Measurements from ENCODE around the gene FRAT2.
A peak's percentile ranks its signal among the peaks of the same experiment; 100 is the strongest.
"Not testable (repeated sequence)": the region's sequence is repeated elsewhere in the genome, so short reads cannot be mapped to it uniquely, and the experiment has no call there.

Gene FRAT2

DNA sequence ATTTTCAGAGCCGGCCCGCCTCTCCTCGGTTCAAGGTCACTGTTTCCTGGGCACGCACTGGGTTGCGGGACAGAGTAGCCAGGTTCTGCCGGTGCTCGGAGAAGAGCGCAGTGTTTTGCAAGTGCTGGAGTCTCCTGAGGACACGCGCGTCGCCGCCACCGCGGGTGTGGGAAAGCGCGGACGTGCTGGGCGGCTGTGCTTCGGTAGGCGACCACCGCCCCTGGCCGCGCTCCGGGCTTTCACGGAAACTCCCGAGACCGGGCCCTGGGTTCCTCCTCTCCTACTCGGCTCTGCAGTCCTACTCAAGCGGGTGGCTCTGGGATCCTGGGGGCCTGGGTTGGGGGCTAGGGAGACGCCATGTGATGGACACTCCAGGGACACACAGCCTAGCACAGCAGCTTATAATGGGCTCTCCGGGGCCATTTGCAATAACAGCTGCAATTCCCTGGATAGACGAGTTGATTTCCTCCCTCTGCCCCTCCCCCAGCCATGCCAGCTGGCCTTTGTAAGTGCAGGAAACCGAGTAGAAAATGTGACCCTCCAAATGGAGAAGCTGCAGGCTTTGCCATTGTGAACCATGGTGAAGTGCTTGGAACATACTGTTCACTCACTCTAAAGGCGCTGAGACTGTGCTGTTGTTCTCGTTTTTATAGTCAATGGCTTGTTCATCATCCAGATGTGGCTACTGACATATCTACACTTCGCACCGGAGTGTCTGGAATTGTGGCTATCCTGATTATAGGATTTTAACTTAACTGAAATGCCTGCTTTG, 13.3 kb downstream of the FRAT2 start:
- peak in 1 of 6 experiments; percentile 44 for DNase-seq

- DNase-seq = peak in 3 of 6 experiments; percentile 22 to 75 (median 42)
Observed at GRCh38 chr10:97320480-97321031, 14.0 kb downstream of the FRAT2 start.

- peak; percentile 44 to 76 (median 56) for DNase-seq
Observed at GRCh38 chr10:97319671-97320479, 14.7 kb downstream of the FRAT2 start.

GRCh38 chr10:97318772-97319651, 15.5 kb downstream of the FRAT2 start, which contains the start of gene FRAT1:
Gene FRAT1, plus strand, starts transcription at chr10:97319271. Its CDS starts 183 bp downstream, at chr10:97319454.
- DNase-seq = peak; percentile 84 to 98 (median 93)

- DNase-seq = no peak
Observed at GRCh38 chr10:97314671-97315070, 19.9 kb downstream of the FRAT2 start.

GRCh38 chr10:97312897-97313296, 21.6 kb downstream of the FRAT2 start:
- no peak for DNase-seq

DNA sequence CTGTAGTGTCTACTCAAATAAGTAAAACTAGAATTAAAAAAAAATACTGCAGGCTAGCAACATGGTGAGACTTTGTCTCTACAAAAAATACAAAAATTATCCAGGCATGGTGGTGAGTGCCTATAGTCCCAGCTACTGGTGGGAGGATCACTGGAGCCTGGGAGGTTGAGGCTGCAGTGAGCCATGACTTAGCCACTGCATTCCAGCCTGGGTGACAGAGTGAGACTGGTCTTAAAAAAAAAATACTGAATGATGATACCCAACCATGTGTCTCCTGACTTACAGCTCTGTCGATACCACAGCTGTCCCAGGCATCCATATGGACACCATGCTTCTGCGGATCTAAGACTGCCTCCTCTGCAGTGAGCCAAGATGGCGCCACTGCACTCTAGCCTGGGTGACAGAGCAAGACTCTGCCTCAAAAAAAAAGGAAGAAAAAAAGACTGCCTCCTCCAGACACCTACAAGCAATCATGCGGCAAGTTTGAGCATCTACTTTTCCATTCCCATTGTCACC, 23.4 kb downstream of the FRAT2 start:
- DNase-seq = no peak

- no peak for DNase-seq
Observed at GRCh38 chr10:97307866-97308780, 26.4 kb downstream of the FRAT2 start.

DNA sequence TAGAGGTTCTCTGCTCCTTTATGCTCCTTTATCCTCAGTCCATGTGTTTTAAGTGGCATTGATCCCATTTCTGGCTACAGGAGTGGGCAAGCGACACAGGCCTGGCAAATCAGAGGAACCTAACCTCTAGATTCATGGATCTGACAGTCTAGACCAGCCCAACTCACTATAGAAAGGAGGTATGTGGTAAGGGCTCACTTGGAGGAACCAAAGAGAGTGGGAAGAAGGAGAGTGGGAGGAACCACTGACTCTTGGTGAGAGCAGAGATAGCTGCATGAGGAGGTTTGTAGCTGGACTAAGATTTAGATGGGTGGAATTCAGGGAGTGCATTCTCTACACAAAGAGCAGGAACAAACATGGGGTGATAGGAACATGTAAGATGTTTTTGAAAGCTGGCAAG, 27.1 kb downstream of the FRAT2 start:
- no peak for DNase-seq

GRCh38 chr10:97302088-97302791, 32.3 kb downstream of the FRAT2 start:
- DNase-seq = no peak

DNA sequence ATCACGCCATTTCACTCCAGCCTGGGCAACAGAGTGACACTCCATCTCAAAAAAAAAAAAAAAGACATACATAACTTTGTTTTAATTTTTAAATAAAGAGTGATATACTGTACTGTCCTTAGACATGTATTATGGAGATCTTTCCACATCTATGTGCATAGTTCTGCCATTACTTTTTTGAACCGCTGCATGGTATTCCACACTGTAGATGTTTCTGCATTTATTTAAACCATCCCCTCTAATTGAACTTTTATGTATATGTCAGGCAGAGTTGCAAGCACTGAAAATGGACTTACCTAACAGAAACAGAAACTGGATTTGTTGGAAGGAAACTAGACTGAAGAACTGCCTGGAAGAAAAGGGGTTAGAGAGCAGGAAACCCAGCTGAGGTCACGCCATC, 33.5 kb downstream of the FRAT2 start:
- DNase-seq = no peak

- no peak for DNase-seq
Observed at GRCh38 chr10:97298223-97298571, 36.3 kb downstream of the FRAT2 start.

DNA sequence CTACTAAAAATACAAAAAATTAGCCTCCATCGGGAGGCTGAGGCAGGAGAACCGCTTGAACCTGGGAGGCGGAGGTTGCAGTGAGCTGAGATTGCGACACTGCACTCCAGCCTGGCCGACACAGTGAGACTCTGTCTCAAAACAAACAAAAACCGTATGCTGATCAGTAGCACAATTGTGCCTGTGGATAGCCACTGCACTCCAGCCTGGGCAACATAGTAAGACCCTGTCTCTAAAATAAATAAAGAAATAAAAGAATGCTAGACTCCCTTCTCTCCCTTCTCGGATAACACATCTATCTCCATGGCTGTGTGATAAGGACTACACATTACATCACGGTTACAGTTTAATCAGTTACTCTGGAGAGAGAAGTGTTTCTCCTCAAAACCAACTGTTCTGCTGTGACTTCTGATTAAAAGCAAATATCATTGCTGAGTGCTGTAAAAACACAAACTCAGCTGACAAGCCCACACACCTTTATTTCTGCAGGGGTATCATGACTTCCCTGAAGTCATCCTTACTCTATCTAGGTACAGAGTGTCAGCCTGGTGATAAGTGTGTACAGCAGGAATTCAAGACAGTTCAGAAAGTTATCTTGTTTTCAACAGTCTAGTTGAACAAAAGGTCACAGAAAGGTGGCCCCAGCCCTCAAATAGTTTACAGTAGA, 36.8 kb downstream of the FRAT2 start:
- DNase-seq = no peak

DNA sequence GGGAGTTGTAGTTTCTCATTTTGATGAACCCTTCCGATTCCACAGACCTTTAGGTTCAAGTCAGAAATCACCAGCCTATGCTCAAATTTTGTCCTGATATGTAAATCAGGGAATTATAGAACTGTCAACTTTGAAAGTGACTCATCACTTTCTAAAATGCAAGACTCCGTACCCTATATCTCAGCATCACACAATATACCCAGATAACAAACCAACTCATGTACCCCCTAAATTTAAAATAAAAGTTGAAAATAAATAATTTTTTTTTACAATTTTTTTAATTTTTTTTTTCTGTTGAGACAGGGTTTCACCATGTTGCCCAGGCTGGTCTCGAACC, 41.7 kb downstream of the FRAT2 start:
- DNase-seq = no peak

GRCh38 chr10:97292097-97292861, 42.2 kb downstream of the FRAT2 start, which contains the start of gene ARHGAP19:
Gene ARHGAP19, minus strand, starts transcription at chr10:97292637. Its CDS starts 10 bp downstream, at chr10:97292627.
- DNase-seq = peak; percentile 84 to 96 (median 93)

GRCh38 chr10:97291357-97292096, 43.0 kb downstream of the FRAT2 start:
- no peak for DNase-seq

DNA sequence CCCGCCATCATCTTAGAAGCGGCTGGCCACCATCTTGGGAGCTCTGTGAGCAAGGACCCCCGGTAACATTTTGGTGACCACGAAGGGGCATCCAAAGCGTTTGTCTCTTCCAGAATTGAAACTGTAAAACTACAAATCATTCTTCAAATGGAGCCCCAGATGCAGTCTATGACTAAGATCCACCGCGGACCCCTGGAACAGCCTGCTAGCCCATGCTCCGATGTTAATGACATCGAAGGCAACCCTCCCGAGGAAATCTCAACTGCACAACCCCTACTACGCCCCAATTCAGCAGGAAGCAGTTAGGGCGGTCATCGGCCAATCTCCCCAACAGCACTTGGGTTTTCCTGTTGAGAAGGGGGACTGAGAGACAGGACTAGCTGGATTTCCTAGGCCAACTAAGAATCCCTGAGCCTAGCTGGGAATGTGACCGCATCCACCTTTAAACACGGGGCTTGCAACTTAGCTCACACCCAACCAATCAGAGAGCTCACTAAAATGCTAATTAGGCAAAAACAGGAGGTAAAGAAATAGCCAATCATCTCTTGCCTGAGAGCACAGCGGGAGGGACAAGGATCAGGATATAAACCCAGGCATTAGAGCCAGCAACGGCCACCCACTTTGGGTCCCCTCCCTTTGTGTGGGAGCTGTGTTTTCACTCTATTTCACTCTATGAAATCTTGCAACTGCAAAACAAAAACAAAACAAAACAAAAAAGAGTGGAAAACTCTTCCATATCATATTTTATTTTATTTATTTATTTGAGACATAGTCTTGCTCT, 43.8 kb downstream of the FRAT2 start:
- DNase-seq = not testable (repeated sequence)

DNA sequence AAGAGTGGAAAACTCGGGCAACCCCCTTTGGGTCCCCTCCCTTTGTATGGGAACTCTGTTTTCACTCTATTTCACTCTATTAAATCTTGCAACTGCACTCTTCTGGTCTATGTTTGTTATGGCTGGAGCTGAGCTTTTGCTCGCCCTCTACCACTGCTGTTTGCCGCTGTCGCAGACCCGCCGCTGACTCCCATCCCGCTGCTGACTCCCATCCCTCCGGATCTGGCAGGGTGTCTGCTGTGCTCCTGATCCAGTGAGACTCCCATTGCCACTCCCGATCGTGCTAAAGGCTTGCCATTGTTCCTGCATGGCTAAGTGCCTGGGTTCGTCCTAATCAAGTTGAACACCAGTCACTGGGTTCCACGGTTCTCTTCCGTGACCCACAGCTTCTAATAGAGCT, 44.5 kb downstream of the FRAT2 start:
- DNase-seq = not testable (repeated sequence)

Measured in stimulated activated naive CD4-positive, alpha-beta T cell (primary cell).